ENCODE results near the gene LTB4R.

DNA sequence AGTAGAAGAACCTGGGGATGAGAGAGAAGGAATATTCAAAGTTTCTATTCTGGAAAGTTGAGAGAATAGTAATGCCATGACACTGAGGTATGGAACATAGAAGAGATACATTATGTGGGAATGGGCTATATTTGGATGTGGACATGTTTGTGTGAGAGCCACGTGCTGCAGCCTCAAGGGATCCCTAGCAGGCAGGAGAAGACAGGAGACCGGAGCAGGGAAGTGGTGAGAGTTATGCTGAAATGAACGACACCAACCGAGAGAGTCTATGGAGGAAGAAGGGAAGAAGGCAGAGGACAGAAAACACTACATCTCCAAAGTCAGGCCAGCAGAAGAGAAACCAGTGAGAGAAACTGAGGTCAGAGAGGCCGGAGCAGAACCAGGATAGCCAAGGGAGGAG lies 38.4 kb downstream of the LTB4R start:
- TF ChIP-seq SNAI2 (CRISPR knock-in tag; IDR thresholded peaks at IDR 0.05) (no peak), CSDC2 (CRISPR knock-in tag; IDR thresholded peaks at IDR 0.05) (no peak), RARB (CRISPR knock-in tag; IDR thresholded peaks at IDR 0.05) (no peak), ESRRG (CRISPR knock-in tag; IDR thresholded peaks at IDR 0.05) (no peak), ZFP3 (CRISPR knock-in tag; IDR thresholded peaks at IDR 0.05) (no peak), PPARA (CRISPR knock-in tag; IDR thresholded peaks at IDR 0.05; ENCODE audit: borderline replicate concordance) (no peak), BACH2 (CRISPR knock-in tag; IDR thresholded peaks at IDR 0.05; ENCODE audit: borderline replicate concordance) (no peak)
- TF ChIP-seq, protein P1, sequence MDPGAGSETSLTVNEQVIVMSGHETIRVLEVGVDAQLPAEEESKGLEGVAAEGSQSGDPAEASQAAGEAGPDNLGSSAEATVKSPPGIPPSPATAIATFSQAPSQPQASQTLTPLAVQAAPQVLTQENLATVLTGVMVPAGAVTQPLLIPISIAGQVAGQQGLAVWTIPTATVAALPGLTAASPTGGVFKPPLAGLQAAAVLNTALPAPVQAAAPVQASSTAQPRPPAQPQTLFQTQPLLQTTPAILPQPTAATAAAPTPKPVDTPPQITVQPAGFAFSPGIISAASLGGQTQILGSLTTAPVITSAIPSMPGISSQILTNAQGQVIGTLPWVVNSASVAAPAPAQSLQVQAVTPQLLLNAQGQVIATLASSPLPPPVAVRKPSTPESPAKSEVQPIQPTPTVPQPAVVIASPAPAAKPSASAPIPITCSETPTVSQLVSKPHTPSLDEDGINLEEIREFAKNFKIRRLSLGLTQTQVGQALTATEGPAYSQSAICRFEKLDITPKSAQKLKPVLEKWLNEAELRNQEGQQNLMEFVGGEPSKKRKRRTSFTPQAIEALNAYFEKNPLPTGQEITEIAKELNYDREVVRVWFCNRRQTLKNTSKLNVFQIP (CRISPR knock-in tag; IDR thresholded peaks at IDR 0.05; ENCODE audit: borderline replicate concordance, low read depth), result no peak
- TF ChIP-seq, protein P2, sequence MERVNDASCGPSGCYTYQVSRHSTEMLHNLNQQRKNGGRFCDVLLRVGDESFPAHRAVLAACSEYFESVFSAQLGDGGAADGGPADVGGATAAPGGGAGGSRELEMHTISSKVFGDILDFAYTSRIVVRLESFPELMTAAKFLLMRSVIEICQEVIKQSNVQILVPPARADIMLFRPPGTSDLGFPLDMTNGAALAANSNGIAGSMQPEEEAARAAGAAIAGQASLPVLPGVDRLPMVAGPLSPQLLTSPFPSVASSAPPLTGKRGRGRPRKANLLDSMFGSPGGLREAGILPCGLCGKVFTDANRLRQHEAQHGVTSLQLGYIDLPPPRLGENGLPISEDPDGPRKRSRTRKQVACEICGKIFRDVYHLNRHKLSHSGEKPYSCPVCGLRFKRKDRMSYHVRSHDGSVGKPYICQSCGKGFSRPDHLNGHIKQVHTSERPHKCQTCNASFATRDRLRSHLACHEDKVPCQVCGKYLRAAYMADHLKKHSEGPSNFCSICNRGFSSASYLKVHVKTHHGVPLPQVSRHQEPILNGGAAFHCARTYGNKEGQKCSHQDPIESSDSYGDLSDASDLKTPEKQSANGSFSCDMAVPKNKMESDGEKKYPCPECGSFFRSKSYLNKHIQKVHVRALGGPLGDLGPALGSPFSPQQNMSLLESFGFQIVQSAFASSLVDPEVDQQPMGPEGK (CRISPR knock-in tag; IDR thresholded peaks at IDR 0.05; ENCODE audit: borderline replicate concordance), result no peak

All from SK-N-SH treated with all-trans-retinoic acid at 6 μM for 48 hours (cell line).